Caco-2 (cell line): ENCODE measurements around the gene SYT1. TPM values are rescaled to one million over a fixed set of nuclear protein-coding genes. Genes with fewer than 3 reads are reported as not detected.

Source experiments
- BruUV-seq: library from RNA; stranded (reverse); fragments of 400-500 nt; replicated peaks from 2 replicates; lab custom pipeline; 2021; lab: Mats Ljungman, UMichigan
- CTCF ChIA-PET: fragments of 300-600 bp; sonication (Branson Sonifier 250); formaldehyde crosslinking; loops from one replicate; lab custom pipeline; 2022; ENCODE audit warnings: antibody characterized with exemption; lab: Charles Lee
- POLR2A ChIA-PET: fragments of 300-600 bp; sonication (Branson Sonifier 250); formaldehyde crosslinking; loops from one replicate; lab custom pipeline; 2022; ENCODE audit warnings: antibody characterized with exemption; lab: Charles Lee
- DNase-seq, 2 experiments: peaks; one replicate each; pipeline versions ENCODE4 v3.0.0 to v3.0.0-alpha.2; 2020 to 2022
- H3K27me3 ChIP-seq: replicated peaks from 2 replicates; pipeline ENCODE4 v1.6.0; 2011; ENCODE audit warnings: low read length; ENCODE audit not compliant: control insufficient read depth, insufficient read depth
- H3K36me3 ChIP-seq: 2 replicates; pipeline ENCODE4 v1.5.1; 2011; ENCODE audit warnings: low read length; ENCODE audit not compliant: control insufficient read depth, insufficient read depth
- H3K4me1 ChIP-seq: fragments of 250-450 bp; sonication (Bioruptor Pico); 2 replicates; pipeline ENCODE4 v1.5.1; 2020; ENCODE audit warnings: mild to moderate bottlenecking
- H3K4me3 ChIP-seq: 2 replicates; pipeline ENCODE4 v1.5.1; 2011; ENCODE audit warnings: low read depth, mild to moderate bottlenecking, control low read depth, low read length
- H3K9me3 ChIP-seq: fragments of 250-450 bp; sonication (Bioruptor Pico); 2 replicates; pipeline ENCODE4 v1.5.1; 2020; ENCODE audit warnings: mild to moderate bottlenecking, moderate library complexity
- H3K27ac Mint-ChIP-seq: one replicate; pipeline ENCODE4 v1.8.0; 2022; ENCODE audit warnings: mixed read lengths; ENCODE audit not compliant: unreplicated experiment
- H3K27me3 Mint-ChIP-seq: one replicate; pipeline ENCODE4 v1.8.0; 2022; ENCODE audit warnings: mixed read lengths; ENCODE audit not compliant: insufficient read depth, unreplicated experiment
- H3K36me3 Mint-ChIP-seq: one replicate; pipeline ENCODE4 v1.8.0; 2022; ENCODE audit warnings: mild to moderate bottlenecking, mixed read lengths; ENCODE audit not compliant: insufficient read depth, unreplicated experiment
- H3K4me1 Mint-ChIP-seq: one replicate; pipeline ENCODE4 v1.8.0; 2022; ENCODE audit warnings: low read depth, mixed read lengths; ENCODE audit not compliant: unreplicated experiment
- H3K4me3 Mint-ChIP-seq: one replicate; pipeline ENCODE4 v1.8.0; 2022; ENCODE audit warnings: mild to moderate bottlenecking, moderate library complexity, mixed read lengths; ENCODE audit not compliant: unreplicated experiment
- H3K9me3 Mint-ChIP-seq: one replicate; pipeline ENCODE4 v1.8.0; 2022; ENCODE audit warnings: mixed read lengths; ENCODE audit not compliant: unreplicated experiment
- intact Hi-C: fragments of 100-400 bp; cut with micrococcal nuclease; formaldehyde crosslinking; loops from one replicate; pipeline ENCODE4 v1.10.0; 2022; ENCODE audit not compliant: unreplicated experiment
- total RNA-seq: library from RNA; stranded (reverse); gene quantifications from 2 replicates; pipeline ENCODE4 v1.2.3, GENCODE V29; 2022
- TF ChIP-seq, protein P1 (sequence below), 2 experiments: fragments of 200-600 bp in 1 of 2; IDR thresholded peaks; 1 replicate in 1 of 2; 2 replicates in 1 of 2; pipeline versions ENCODE4 v1.5.1 to v1.8.0; 2011 to 2022; ENCODE audit warnings: antibody characterized with exemption in 1 of 2, control low read depth in 1 of 2, inconsistent platforms in 1 of 2, low read depth in 1 of 2, low read length in 1 of 2, mild to moderate bottlenecking in 1 of 2, moderate library complexity in 1 of 2; ENCODE audit not compliant: insufficient read depth in 1 of 2, severe bottlenecking in 1 of 2, unreplicated experiment in 1 of 2

SYT1 gene
- total RNA-seq, 1 experiment from 2014 or later: 0.39 TPM

DNA sequence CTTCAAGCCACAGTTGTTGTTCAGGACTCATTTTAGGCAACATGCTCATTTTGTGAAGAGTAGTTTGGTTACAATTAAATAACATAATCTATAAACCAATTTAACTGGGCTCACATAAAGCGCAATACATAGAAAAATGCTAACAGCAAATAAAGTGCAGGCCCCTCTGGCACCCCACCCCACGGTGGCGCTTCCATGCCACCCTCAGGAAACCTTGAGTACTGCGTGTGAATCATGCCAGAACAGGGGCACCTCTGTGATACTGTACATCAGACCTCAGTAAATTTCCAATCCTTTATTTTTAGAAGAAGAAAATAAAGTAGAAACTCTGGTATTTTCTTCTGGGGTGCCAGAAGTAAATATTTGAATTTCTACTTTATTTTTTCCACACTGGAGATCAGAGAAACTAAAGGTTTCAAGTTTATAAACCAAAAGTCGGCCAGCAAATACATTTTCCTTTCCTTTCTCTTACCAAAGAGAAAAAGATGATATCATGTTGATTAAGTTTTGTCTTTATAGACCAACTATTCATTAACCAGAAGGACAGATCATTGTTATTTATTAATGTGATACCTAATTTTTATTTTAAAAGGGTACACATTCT is 509.4 kb downstream of the SYT1 start:
- ChIA-PET POLR2A (no interaction called here), CTCF (interaction anchor here (0.8 to 1.2 kb wide), 5 partner anchors 27 to 364 kb away, joined by 3 to 4 read pairs (median 3); no protein-coding TSS in a partner anchor)
- Histone ChIP-seq H3K27me3 (no peaks in the 10 kb centered on the region), H3K4me3 (no peak overlapping the region), H3K9me3 (no peaks in the 10 kb centered on the region), H3K4me1 (peaks cover 31% of the 10 kb centered on the region), H3K36me3 (no peaks in the 10 kb centered on the region)
- Mint-ChIP-seq H3K27me3 (no peaks in the 10 kb centered on the region), H3K9me3 (no peaks in the 10 kb centered on the region), H3K36me3 (no peaks in the 10 kb centered on the region), H3K27ac (no peak overlapping the region), H3K4me1 (peaks cover 37% of the 10 kb centered on the region), H3K4me3 (no peak overlapping the region)
- intact Hi-C loops: loop anchor here (1.0 to 5.0 kb wide), 6 partner anchors 29 to 1193 kb away; no protein-coding TSS in a partner anchor
- TF ChIP-seq, protein P1, sequence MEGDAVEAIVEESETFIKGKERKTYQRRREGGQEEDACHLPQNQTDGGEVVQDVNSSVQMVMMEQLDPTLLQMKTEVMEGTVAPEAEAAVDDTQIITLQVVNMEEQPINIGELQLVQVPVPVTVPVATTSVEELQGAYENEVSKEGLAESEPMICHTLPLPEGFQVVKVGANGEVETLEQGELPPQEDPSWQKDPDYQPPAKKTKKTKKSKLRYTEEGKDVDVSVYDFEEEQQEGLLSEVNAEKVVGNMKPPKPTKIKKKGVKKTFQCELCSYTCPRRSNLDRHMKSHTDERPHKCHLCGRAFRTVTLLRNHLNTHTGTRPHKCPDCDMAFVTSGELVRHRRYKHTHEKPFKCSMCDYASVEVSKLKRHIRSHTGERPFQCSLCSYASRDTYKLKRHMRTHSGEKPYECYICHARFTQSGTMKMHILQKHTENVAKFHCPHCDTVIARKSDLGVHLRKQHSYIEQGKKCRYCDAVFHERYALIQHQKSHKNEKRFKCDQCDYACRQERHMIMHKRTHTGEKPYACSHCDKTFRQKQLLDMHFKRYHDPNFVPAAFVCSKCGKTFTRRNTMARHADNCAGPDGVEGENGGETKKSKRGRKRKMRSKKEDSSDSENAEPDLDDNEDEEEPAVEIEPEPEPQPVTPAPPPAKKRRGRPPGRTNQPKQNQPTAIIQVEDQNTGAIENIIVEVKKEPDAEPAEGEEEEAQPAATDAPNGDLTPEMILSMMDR (IDR thresholded peaks at IDR 0.05; ENCODE audit: insufficient read depth in 1 of 2, low read depth in 1 of 2, low read length in 1 of 2, severe bottlenecking in 1 of 2, unreplicated experiment in 1 of 2): peak; percentile 87 to 90
- DNase-seq: peak; percentile 46 to 73
- no TSS peak for BruUV-seq

DNA sequence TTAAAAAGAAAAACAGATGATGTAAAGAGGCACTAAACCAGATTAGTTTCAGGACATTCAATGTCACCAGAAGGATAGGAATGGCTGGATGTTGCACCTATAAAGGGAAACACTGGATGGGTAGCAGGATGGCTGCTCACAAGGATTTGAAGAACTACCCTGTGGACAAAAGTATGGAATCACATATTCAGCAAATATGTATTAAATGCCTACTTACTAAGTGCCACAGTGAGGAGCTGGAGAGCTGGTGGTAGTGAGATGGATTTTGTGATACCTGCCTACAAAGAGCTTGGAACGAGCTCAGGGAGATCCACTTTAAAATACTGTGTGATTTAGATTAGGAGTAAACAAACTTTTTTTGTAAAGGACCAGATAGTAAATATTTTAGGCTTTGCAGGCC is 510.0 kb downstream of the SYT1 start:
- Histone ChIP-seq H3K27me3 (no peaks in the 10 kb centered on the region), H3K4me1 (peaks cover 26% of the 10 kb centered on the region), H3K36me3 (no peaks in the 10 kb centered on the region), H3K9me3 (no peaks in the 10 kb centered on the region), H3K4me3 (no peak overlapping the region)
- peaks cover 31% of the 10 kb centered on the region for H3K4me1 Mint-ChIP-seq
- TF ChIP-seq, protein P1 (IDR thresholded peaks at IDR 0.05; ENCODE audit: insufficient read depth in 1 of 2, low read depth in 1 of 2, low read length in 1 of 2, severe bottlenecking in 1 of 2, unreplicated experiment in 1 of 2): no peak
- CTCF ChIA-PET: interaction anchor here (0.8 to 1.2 kb wide), 7 partner anchors 28 to 904 kb away, joined by 3 to 4 read pairs (median 3); no protein-coding TSS in a partner anchor
- no TSS peak for BruUV-seq
- H3K27ac Mint-ChIP-seq: no peak overlapping the region
- no peak overlapping the region for H3K4me3 Mint-ChIP-seq
- no peaks in the 10 kb centered on the region for H3K27me3 Mint-ChIP-seq
- H3K9me3 Mint-ChIP-seq: no peaks in the 10 kb centered on the region
- DNase-seq: peak in 1 of 2 experiments; percentile 6
- intact Hi-C loops: loop anchor here (1.0 to 5.0 kb wide), 6 partner anchors 29 to 1193 kb away; no protein-coding TSS in a partner anchor
- no peaks in the 10 kb centered on the region for H3K36me3 Mint-ChIP-seq
- POLR2A ChIA-PET: interaction anchor here (0.6 kb wide), 1 partner anchor 41 kb away, joined by 3 read pairs; no protein-coding TSS in a partner anchor

DNA sequence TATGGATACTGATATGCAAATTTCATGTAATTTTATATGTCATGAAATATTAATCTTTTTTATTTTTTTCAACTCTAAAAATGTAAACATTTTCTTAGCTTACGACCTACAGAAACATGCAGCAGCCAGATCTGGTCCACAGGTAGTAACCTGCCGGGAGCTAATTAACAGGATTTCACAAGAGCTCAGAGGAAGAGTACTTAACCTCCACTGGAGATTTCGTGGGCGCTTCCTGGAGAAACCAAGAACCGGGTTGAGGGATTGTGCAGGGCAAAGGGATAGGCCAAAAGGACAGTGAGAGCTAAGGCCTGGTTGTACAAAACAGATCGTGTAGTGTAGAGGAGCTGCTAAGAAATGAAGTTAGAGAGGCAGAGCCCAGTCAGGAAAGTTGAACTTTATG is 510.5 kb downstream of the SYT1 start:
- H3K27me3 Mint-ChIP-seq: no peaks in the 10 kb centered on the region
- no peaks in the 10 kb centered on the region for H3K9me3 Mint-ChIP-seq
- ChIA-PET POLR2A (interaction anchor here (0.6 kb wide), 1 partner anchor 41 kb away, joined by 3 read pairs; no protein-coding TSS in a partner anchor), CTCF (interaction anchor here (0.8 to 1.2 kb wide), 7 partner anchors 28 to 905 kb away, joined by 3 to 4 read pairs (median 3); no protein-coding TSS in a partner anchor)
- TF ChIP-seq, protein P1 (IDR thresholded peaks at IDR 0.05; ENCODE audit: insufficient read depth in 1 of 2, low read depth in 1 of 2, low read length in 1 of 2, severe bottlenecking in 1 of 2, unreplicated experiment in 1 of 2): no peak
- intact Hi-C loops: no loop called here
- H3K4me3 Mint-ChIP-seq: no peak overlapping the region
- peaks cover 21% of the 10 kb centered on the region for H3K4me1 ChIP-seq
- no peaks in the 10 kb centered on the region for H3K27me3 ChIP-seq
- no peak overlapping the region for H3K27ac Mint-ChIP-seq
- H3K36me3 ChIP-seq: no peaks in the 10 kb centered on the region
- no peak overlapping the region for H3K4me3 ChIP-seq
- no TSS peak for BruUV-seq
- no peaks in the 10 kb centered on the region for H3K36me3 Mint-ChIP-seq
- no peak for DNase-seq
- peaks cover 27% of the 10 kb centered on the region for H3K4me1 Mint-ChIP-seq
- no peaks in the 10 kb centered on the region for H3K9me3 ChIP-seq
